ENCODE results near the gene ICA1.

The ICA1 gene

GRCh38 chr7:8165150-8165549, 96.8 kb downstream of the ICA1 start:
- FAIRE-seq (no peak), DNase-seq (ENCODE audit: insufficient read length, low spot score) (no peak)

DNA sequence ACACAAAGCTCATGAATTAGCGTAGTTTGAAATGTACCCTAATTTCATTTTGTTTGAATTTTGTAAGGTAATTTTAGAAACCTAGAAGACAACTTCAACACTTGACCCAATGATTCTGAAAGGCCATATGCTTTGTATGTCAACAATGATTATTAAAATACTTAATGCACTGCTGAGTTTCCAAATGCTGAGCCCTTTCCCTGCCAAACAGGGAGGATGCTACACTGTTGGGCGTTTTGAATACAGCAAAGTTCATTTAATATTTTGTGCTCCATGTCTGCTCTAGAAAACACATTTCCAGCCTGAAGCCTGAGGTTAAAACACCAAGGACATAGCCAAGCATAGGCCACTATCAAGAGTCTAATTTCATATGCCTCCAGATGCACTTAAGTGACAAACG, 99.8 kb downstream of the ICA1 start:
- DNase-seq (ENCODE audit: insufficient read length, low spot score) (no peak), FAIRE-seq (no peak)

- DNase-seq (ENCODE audit: insufficient read length, low spot score) (no peak), FAIRE-seq (no peak)
These were observed 100.6 kb downstream of the ICA1 start for GRCh38 chr7:8161364-8161828.

- DNase-seq (ENCODE audit: insufficient read length, low spot score) (no peak), FAIRE-seq (no peak)
These were observed 101.1 kb downstream of the ICA1 start for GRCh38 chr7:8160779-8161345.

DNA sequence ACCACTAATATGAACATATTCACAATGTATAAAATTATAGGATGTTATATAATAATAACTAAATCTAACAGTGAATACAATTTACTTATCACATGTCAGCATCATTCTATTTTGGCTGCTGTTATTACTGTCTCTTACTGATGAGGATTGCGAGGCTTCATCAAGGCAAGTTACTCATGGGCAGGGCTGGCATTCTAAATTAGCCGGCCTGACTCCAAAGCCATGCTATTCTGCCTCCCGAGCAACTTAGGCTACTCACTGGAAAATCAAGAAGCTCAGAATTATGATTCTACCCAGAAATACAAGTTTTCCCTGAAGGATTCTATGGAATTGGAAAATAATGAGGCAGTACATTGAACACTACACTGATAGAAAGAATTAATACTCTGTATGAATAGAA, 101.7 kb downstream of the ICA1 start:
- no peak for FAIRE-seq

GRCh38 chr7:8159595-8159994, 102.4 kb downstream of the ICA1 start:
- DNase-seq (ENCODE audit: insufficient read length, low spot score) (no peak), FAIRE-seq (no peak)

More for the DNA sequence above, 101.7 kb downstream of the ICA1 start:
- DNase-seq (ENCODE audit: insufficient read length, low spot score), result no peak

- DNase-seq (ENCODE audit: insufficient read length, low spot score) (no peak), FAIRE-seq (no peak)
These were observed 104.7 kb downstream of the ICA1 start for GRCh38 chr7:8157296-8157695.

DNA sequence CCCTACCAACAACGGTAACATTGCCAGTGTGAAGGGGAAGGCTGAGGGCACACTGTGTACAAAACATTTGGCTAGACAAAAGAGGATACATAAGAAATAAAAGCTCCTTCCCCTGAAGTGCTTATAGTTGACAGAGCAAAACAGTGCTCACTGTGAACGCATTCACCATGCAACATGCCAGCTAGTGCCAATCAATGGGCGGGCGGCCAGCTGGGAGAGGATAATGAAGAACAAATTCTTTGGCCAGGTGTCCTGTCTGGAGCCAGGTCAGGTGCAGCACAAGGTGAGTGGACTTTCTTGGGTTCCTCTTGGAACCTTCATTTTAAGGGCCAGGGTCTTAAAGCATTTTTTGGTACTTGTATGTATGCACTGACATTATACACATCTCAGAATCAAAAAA, 106.1 kb downstream of the ICA1 start:
- FAIRE-seq, result no peak

GRCh38 chr7:8154272-8154671, 107.7 kb downstream of the ICA1 start:
- DNase-seq (ENCODE audit: insufficient read length, low spot score) (no peak), FAIRE-seq (no peak)

More for the DNA sequence above, 106.1 kb downstream of the ICA1 start:
- no peak for DNase-seq (ENCODE audit: insufficient read length, low spot score)

DNA sequence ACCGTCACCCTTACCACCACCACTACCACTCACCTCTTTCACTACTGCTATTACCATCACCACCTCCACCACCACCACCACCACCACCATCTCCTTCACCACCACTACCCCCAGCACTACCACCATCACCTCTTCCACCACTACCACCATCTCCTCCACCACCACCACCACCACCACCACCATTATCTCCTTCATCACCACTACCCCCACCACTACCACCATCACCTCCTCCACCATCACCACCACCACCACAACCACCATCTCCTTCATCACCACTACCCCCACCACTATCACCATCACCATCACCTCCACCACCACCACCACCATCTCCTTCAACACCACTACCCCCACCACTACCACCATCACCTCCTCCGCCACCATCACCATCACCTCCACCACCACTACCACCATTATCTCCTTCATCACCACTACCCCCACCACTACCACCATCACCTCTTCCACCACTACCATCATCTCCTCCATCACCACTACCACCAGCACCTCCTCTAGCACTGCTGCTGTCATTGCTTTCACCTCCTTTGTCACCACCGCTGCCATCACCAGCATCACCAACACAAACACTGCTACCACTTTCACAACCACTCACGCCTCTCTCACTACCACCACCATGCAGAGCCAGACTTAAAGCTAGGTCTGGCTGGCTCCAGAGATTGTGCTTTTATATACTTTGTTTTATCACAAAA, 109.3 kb downstream of the ICA1 start:
- FAIRE-seq, result peak; percentile 100
- DNase-seq (ENCODE audit: insufficient read length, low spot score), result no peak

- DNase-seq (ENCODE audit: insufficient read length, low spot score) (no peak), FAIRE-seq (no peak)
These were observed 110.7 kb downstream of the ICA1 start for GRCh38 chr7:8151161-8151725.

DNA sequence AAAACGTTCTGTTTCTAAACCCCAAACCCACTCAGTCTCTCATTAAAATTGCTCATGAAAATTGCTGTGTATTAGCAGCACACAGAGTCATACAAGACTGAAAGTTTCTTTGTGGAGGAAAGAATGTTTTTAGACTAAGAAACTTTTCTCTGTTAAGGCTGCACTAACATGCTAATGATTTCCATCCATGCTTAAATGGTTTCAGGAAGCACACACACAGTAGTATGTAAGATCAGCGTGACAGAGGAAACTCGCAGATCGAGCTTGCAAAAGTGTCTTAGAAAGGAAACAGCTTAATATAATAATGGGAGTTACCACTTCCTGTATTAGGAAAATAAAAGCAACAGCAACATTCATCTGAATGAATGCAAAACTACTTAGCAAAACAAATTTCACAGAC, 112.7 kb downstream of the ICA1 start:
- no peak for DNase-seq (ENCODE audit: insufficient read length, low spot score)
- no peak for FAIRE-seq

DNA sequence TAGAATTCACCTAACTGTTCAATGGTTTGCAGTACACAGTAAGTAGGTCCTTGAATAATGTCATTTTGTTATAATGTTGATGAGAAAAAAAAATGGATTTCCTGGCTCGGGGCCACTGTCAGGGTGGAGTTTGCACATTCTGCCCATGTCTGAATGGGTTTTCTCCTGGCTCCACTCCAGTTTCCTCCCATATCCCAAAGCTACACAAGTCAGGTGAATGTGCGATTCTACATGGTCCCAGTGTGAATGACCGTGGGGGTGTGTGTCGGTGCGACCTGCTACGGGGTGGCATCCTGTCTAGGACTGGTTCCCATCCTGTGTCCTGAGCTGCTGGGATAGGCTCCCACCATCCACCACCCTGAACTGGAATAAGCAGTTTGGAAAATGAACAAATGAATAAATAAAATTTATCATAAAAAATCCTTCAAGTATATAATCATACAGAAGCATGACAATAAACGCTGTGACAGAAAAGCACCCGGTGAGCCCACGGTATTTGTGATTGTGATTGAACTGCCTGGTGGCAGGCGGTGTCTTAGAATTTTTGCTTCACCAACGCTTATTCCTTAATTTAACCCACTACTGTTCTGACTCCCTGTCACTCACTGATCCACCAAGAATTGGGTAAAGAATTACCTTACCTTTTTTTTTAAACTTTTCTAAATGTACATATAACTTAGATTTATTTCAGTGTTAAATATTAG, 114.1 kb downstream of the ICA1 start:
- FAIRE-seq (no peak), DNase-seq (ENCODE audit: insufficient read length, low spot score) (no peak)

GRCh38 chr7:8146788-8147413, 115.1 kb downstream of the ICA1 start:
- FAIRE-seq (no peak), DNase-seq (ENCODE audit: insufficient read length, low spot score) (no peak)

DNA sequence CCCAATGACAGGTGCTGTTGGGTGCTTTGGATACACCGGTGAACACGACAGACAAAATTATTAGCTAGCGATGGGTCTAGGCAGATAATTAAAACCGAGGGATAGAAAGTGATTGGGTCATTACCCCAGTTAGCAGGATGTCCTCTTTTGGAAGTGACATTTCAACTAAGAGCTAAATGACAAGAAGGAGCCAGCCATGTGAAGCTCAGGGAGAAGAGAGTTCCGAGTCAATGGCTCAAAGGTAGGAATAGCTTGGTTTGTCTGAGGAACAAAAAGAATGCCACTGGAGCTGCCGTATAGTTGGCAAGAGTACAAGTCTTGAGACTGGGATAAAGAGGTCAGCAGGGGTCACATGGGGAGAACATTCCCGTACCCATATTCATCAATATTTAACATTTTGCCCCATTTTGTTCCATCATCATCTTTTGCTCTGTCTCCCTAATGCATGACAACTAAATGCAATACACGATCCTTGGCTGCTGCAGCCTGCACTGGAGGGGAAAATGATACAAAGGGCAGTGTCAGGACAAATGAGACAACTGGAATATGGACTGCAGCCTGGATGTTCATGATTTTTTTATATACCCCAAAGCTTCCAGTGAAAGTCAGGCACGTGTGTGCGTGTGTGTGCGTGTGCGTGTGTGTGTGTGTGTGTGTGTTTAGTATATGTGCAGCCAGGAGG, 115.7 kb downstream of the ICA1 start:
- peak; percentile 31 for FAIRE-seq
- no peak for DNase-seq (ENCODE audit: insufficient read length, low spot score)

- FAIRE-seq (no peak), DNase-seq (ENCODE audit: insufficient read length, low spot score) (no peak)
These were observed 117.1 kb downstream of the ICA1 start for GRCh38 chr7:8144856-8145255.

- DNase-seq (ENCODE audit: insufficient read length, low spot score) (no peak), FAIRE-seq (no peak)
These were observed 118.7 kb downstream of the ICA1 start for GRCh38 chr7:8143151-8143874.

GRCh38 chr7:8142477-8142876, 119.5 kb downstream of the ICA1 start:
- FAIRE-seq (no peak), DNase-seq (ENCODE audit: insufficient read length, low spot score) (no peak)

DNA sequence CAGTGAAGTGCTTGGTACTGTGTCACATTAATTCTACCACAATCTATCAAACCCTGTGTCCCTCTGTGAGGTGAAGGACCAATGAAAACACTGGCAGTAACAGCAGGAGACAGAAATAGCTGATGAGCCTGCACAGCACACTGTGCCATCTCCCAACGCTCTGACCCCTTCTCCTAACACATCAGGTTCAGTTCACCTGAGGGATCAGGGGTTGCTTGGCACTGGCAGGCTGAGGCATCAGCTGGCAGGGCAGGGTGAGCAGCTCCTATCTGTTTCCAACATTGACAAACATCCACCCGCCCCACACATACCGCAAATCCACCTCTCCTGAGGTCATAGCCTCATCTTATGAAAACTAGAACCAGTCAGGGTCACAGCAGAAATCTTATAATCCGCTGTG, 120.9 kb downstream of the ICA1 start:
- DNase-seq (ENCODE audit: insufficient read length, low spot score) (no peak), FAIRE-seq (no peak)
